LoVo (cell line): ENCODE results near the gene CLASP1.
"Not testable (repeated sequence)": the region's sequence is repeated elsewhere in the genome, so short reads cannot be mapped to it uniquely, and the experiment has no call there.

ENCODE experiments used
- DNase-seq: peaks from one replicate; pipeline ENCODE4 v3.0.0-alpha.2; 2016; ENCODE audit warnings: low spot score

CLASP1 gene

GRCh38 chr2:121613774-121614173 lies 35.5 kb downstream of the CLASP1 start:
- no peak for DNase-seq

- no peak for DNase-seq
These were observed 36.1 kb downstream of the CLASP1 start for GRCh38 chr2:121613152-121613551.

- DNase-seq: no peak
These were observed 37.2 kb downstream of the CLASP1 start for GRCh38 chr2:121611730-121612705.

GRCh38 chr2:121611048-121611649 lies 38.1 kb downstream of the CLASP1 start:
- not testable (repeated sequence) for DNase-seq

- DNase-seq: not testable (repeated sequence)
These were observed 38.8 kb downstream of the CLASP1 start for GRCh38 chr2:121610487-121610874.

- no peak for DNase-seq
These were observed 40.3 kb downstream of the CLASP1 start for GRCh38 chr2:121608967-121609366.

GRCh38 chr2:121608367-121608766 lies 40.9 kb downstream of the CLASP1 start:
- DNase-seq: no peak

GRCh38 chr2:121605820-121606733 lies 43.2 kb downstream of the CLASP1 start:
- DNase-seq: no peak

GRCh38 chr2:121603185-121603584 lies 46.1 kb downstream of the CLASP1 start:
- no peak for DNase-seq

GRCh38 chr2:121599963-121600651 lies 49.2 kb downstream of the CLASP1 start:
- no peak for DNase-seq

- DNase-seq: no peak
These were observed 51.2 kb downstream of the CLASP1 start for GRCh38 chr2:121598087-121598486.

- peak; percentile 61 for DNase-seq
These were observed 52.8 kb downstream of the CLASP1 start for GRCh38 chr2:121596221-121597080.

- DNase-seq: no peak
These were observed 54.0 kb downstream of the CLASP1 start for GRCh38 chr2:121595012-121595891.

GRCh38 chr2:121591199-121591598 lies 58.1 kb downstream of the CLASP1 start:
- no peak for DNase-seq

- DNase-seq: no peak
These were observed 60.9 kb downstream of the CLASP1 start for GRCh38 chr2:121588357-121588756.

GRCh38 chr2:121587131-121587530 lies 62.1 kb downstream of the CLASP1 start:
- no peak for DNase-seq

- no peak for DNase-seq
These were observed 64.5 kb downstream of the CLASP1 start for GRCh38 chr2:121584741-121585140.

- no peak for DNase-seq
These were observed 65.7 kb downstream of the CLASP1 start for GRCh38 chr2:121583555-121583954.

- DNase-seq: no peak
These were observed 67.0 kb downstream of the CLASP1 start for GRCh38 chr2:121582272-121582671.

- no peak for DNase-seq
These were observed 70.0 kb downstream of the CLASP1 start for GRCh38 chr2:121579309-121579708.
